ENCODE measurements around the gene VLDLR. TPM values are rescaled to one million over a fixed set of nuclear protein-coding genes. Genes with fewer than 3 reads are reported as not detected.

Gene VLDLR
- polyA plus RNA-seq, 1 donor (not counting 4 experiments of a cell fraction or from before 2014, with no cell fraction given), result 7.0 TPM

GRCh38 chr9:2620919-2621721 is 467 bp upstream of the VLDLR start:
- peak overlapping the region; percentile 79 for H3K4me2 ChIP-seq (ENCODE audit: control insufficient read depth, extremely low read depth, insufficient read depth, low read depth, low read length)
- dilution Hi-C loops (cut with MboI; ENCODE audit: extremely low pct_ligation_motif_present, low sequenced_read_pairs), result no loop called here
- peaks cover 18% of the 10 kb centered on the region for H3K4me1 ChIP-seq (ENCODE audit: control insufficient read depth, extremely low read depth, insufficient read depth, low read length)
- H4K20me1 ChIP-seq (ENCODE audit: control insufficient read depth, extremely low read depth, insufficient read depth, low read length), result no peaks in the 10 kb centered on the region
- DNase-seq (ENCODE audit: low read depth, low spot score) (peak; percentile 11), FAIRE-seq (no peak)
- TF ChIP-seq CTCF (optimal IDR thresholded peaks at IDR 0.05 in 1 of 3, IDR thresholded peaks at IDR 0.05 in 1 of 3, conservative IDR thresholded peaks at IDR 0.05 in 1 of 3; ENCODE audit: extremely low read depth in 1 of 3, insufficient read depth in 2 of 3, low read length in 3 of 3), result peak in 2 of 3 experiments; percentile 10 to 44
- peak; percentile 47 for TF ChIP-seq EZH2 (IDR thresholded peaks at IDR 0.05; ENCODE audit: low read length)
- no peaks in the 10 kb centered on the region for H3K9me1 ChIP-seq (ENCODE audit: control insufficient read depth, extremely low read depth, insufficient read depth, low read length)
- peak overlapping the region; percentile 31 for H3K9ac ChIP-seq (ENCODE audit: control insufficient read depth, extremely low read depth, insufficient read depth, low read length)
- H3K4me3 ChIP-seq (ENCODE audit: control insufficient read depth in 2 of 3, extremely low read depth in 1 of 3, insufficient read depth in 2 of 3, low read depth in 1 of 3, low read length in 3 of 3), result peak overlapping the region; percentile 54 to 78 (median 70)
- H3K27ac ChIP-seq (ENCODE audit: control insufficient read depth, insufficient read depth, low read length), result no peak overlapping the region
- no peaks in the 10 kb centered on the region for H3K79me2 ChIP-seq (ENCODE audit: control insufficient read depth, insufficient read depth, low read length)
- no peaks in the 10 kb centered on the region for H3K9me3 ChIP-seq (ENCODE audit: control insufficient read depth, low read depth, low read length)
- no peaks in the 10 kb centered on the region for H3K36me3 ChIP-seq (ENCODE audit: control insufficient read depth in 2 of 2, extremely low read depth in 1 of 2, insufficient read depth in 2 of 2, low read length in 2 of 2)
- peaks cover 13% of the 10 kb centered on the region for H3K27me3 ChIP-seq (ENCODE audit: control insufficient read depth, extremely low read depth, insufficient read depth, low read length)
- H2AFZ ChIP-seq (ENCODE audit: control insufficient read depth, low read length), result peak overlapping the region; percentile 66

GRCh38 chr9:2622461-2623287 is 1.1 kb downstream of the VLDLR start:
- Histone ChIP-seq H3K9me3 (ENCODE audit: control insufficient read depth, low read depth, low read length) (no peaks in the 10 kb centered on the region), H3K4me1 (ENCODE audit: control insufficient read depth, extremely low read depth, insufficient read depth, low read length) (peaks cover 18% of the 10 kb centered on the region), H3K79me2 (ENCODE audit: control insufficient read depth, insufficient read depth, low read length) (no peaks in the 10 kb centered on the region), H2AFZ (ENCODE audit: control insufficient read depth, low read length) (peak overlapping the region; percentile 88), H3K9ac (ENCODE audit: control insufficient read depth, extremely low read depth, insufficient read depth, low read length) (peak overlapping the region; percentile 67), H3K9me1 (ENCODE audit: control insufficient read depth, extremely low read depth, insufficient read depth, low read length) (no peaks in the 10 kb centered on the region), H3K27ac (ENCODE audit: control insufficient read depth, insufficient read depth, low read length) (no peak overlapping the region), H3K4me3 (ENCODE audit: control insufficient read depth in 2 of 3, extremely low read depth in 1 of 3, insufficient read depth in 2 of 3, low read depth in 1 of 3, low read length in 3 of 3) (peak overlapping the region; percentile 54 to 70 (median 62)), H3K27me3 (ENCODE audit: control insufficient read depth, extremely low read depth, insufficient read depth, low read length) (peaks cover 13% of the 10 kb centered on the region), H3K36me3 (ENCODE audit: control insufficient read depth in 2 of 2, extremely low read depth in 1 of 2, insufficient read depth in 2 of 2, low read length in 2 of 2) (no peaks in the 10 kb centered on the region), H3K4me2 (ENCODE audit: control insufficient read depth, extremely low read depth, insufficient read depth, low read depth, low read length) (peak overlapping the region; percentile 71), H4K20me1 (ENCODE audit: control insufficient read depth, extremely low read depth, insufficient read depth, low read length) (no peaks in the 10 kb centered on the region)
- dilution Hi-C loops (cut with MboI; ENCODE audit: extremely low pct_ligation_motif_present, low sequenced_read_pairs), result no loop called here
- DNase-seq (ENCODE audit: low read depth, low spot score) (no peak), FAIRE-seq (no peak)
- no peak for TF ChIP-seq EZH2 (IDR thresholded peaks at IDR 0.05; ENCODE audit: low read length)
- TF ChIP-seq CTCF (optimal IDR thresholded peaks at IDR 0.05 in 1 of 3, IDR thresholded peaks at IDR 0.05 in 1 of 3, conservative IDR thresholded peaks at IDR 0.05 in 1 of 3; ENCODE audit: extremely low read depth in 1 of 3, insufficient read depth in 2 of 3, low read length in 3 of 3), result no peak

All from keratinocyte (primary cell).